ENCODE data around the gene BCOR.

BCOR gene

DNA sequence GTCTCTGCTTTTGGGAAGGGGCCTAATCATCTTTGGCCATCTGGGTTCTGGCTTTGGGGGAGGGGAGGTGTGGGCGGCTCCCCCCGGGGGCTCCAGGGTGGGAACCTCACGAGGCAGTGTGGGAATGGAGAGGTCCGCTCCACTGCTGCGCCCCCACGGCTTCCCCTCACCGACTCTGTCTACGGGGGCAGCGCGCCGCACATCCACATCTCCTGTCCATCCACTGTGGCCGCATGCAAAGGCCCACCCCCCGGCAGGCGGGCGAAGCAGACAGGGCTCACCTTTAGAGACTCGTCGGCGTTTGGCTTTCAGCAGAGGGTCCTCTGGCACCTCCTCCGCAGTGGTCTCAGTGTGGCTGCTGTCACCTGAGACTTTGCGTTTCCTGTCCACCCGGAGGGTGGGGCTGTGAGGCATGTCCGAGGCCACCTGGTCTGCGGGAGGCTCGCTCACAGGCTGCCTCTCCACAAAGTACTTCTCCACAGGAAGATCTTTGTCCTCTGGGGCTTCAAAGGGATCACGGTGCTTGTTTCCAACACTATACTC is 33.6 kb downstream of the BCOR start:
- no peak for DNase-seq (ENCODE audit: low read depth, low spot score)
- TF ChIP-seq, protein P1, sequence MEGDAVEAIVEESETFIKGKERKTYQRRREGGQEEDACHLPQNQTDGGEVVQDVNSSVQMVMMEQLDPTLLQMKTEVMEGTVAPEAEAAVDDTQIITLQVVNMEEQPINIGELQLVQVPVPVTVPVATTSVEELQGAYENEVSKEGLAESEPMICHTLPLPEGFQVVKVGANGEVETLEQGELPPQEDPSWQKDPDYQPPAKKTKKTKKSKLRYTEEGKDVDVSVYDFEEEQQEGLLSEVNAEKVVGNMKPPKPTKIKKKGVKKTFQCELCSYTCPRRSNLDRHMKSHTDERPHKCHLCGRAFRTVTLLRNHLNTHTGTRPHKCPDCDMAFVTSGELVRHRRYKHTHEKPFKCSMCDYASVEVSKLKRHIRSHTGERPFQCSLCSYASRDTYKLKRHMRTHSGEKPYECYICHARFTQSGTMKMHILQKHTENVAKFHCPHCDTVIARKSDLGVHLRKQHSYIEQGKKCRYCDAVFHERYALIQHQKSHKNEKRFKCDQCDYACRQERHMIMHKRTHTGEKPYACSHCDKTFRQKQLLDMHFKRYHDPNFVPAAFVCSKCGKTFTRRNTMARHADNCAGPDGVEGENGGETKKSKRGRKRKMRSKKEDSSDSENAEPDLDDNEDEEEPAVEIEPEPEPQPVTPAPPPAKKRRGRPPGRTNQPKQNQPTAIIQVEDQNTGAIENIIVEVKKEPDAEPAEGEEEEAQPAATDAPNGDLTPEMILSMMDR (IDR thresholded peaks at IDR 0.05; ENCODE audit: low read depth, low read length) = no peak
- no peak overlapping the region for H3K4me3 ChIP-seq (ENCODE audit: low read depth, low read length)
- in situ Hi-C loops (cut with HindIII; ENCODE audit: low sequenced_read_pairs) = no loop called here

DNA sequence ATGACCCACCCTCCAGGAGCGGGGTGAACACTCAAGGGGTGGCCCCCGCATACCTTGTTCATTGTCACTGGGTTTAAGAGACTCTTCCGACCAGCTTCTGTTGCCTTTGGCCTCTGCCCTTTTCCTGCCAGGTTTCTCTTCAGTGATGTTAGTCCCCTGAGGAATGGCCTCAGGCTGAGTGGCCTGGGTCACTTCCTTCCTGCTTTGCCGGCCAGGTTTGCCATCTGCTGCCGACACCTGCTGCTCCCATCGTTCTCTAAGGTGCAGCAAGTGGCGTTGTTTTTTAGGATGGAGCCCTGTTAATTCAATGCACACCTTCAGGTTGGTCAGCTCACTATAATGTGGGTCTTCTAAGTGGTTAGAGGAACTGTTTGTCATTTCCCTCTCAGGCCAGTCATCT is 34.2 kb downstream of the BCOR start:
- TF ChIP-seq, protein P1 (IDR thresholded peaks at IDR 0.05; ENCODE audit: low read depth, low read length) = no peak
- H3K4me3 ChIP-seq (ENCODE audit: low read depth, low read length) = no peak overlapping the region
- no peak for DNase-seq (ENCODE audit: low read depth, low spot score)
- in situ Hi-C loops (cut with HindIII; ENCODE audit: low sequenced_read_pairs) = no loop called here

DNA sequence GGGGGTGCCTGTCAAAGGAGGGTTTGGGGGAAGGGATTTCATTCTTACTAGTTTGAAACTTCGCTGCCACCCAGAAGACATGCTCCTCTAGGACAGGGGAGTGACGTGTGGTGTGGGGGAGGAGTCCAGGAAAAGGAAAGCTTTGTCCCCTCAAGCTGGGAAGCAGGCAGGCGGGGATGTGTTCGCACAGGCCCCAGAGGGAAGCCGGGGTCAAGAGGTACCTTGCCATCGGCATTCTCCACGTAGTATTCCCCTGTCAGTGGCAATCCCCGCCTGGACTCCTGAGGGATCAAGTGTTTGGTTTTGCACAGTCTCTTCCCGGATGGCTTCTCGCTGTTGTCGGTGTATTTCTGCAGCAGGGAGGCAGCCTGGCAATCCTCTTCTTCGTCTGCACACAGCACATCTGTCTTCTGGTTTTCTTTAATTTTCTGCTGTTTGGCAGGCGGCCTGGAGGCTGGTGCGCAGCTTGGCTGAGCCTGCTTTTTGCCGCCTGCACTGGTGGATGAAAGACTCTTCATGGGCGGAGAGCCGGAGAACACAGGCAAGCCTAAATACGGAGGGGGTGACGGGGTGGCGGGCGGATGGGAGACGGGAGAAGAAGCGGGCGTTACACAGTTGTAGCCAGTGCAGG is 35.1 kb downstream of the BCOR start:
- no peak for DNase-seq (ENCODE audit: low read depth, low spot score)
- no peak overlapping the region for H3K4me3 ChIP-seq (ENCODE audit: low read depth, low read length)
- TF ChIP-seq, protein P1 (IDR thresholded peaks at IDR 0.05; ENCODE audit: low read depth, low read length) = no peak
- in situ Hi-C loops (cut with HindIII; ENCODE audit: low sequenced_read_pairs) = no loop called here

DNA sequence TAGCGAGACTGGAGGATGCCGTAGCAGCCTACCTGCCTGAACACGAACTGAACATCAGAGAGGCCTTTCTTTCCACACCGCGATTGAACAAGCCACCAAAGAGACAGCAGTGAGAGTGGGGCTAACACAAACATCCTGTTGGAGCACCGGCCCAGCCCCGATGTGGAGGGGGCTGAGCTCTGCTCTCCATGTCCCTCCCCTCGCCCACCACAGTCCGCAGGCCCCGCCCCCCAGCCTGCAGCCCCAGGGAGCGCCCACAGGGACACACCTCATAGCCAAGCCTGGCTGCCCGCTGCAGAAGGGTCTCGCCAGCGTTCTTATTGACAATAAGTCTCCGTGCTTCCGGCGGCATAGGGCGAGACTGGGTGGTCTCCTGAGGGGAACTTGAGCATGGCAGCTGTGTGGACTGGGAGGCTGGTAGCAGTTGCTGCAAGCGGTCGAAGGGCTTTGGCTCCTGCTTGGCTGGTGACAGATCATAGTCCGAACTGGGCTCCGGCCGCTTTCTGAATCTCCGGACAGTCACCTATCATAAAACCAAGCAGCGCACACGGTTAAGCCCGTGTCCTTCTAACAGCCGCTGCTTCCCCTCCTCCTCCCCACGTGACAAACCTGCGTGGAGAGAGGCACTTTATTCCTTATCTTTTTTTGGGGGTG is 35.8 kb downstream of the BCOR start:
- TF ChIP-seq, protein P1 (IDR thresholded peaks at IDR 0.05; ENCODE audit: low read depth, low read length) = no peak
- in situ Hi-C loops (cut with HindIII; ENCODE audit: low sequenced_read_pairs) = no loop called here
- no peak overlapping the region for H3K4me3 ChIP-seq (ENCODE audit: low read depth, low read length)
- no peak for DNase-seq (ENCODE audit: low read depth, low spot score)

DNA sequence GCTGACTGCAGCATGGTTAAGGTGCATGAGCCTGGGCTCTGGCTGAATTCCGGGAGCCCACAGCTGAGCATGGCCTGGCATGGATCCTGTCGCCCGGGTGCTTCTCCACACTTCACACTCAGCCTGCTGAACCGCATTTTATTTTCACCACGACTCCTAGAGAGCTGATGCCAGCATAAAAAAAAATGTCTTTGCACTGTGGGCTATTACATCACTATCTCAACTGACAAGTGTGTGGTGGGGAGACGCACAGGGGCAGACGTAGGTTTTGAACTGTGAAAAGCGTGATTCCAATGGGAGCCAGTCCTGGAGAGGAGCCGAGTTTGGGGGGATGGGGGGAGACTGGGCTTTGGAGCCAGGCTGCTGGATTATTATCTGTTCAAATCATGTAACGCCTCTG is 36.8 kb downstream of the BCOR start:
- DNase-seq (ENCODE audit: low read depth, low spot score) = no peak
- in situ Hi-C loops (cut with HindIII; ENCODE audit: low sequenced_read_pairs) = no loop called here
- TF ChIP-seq, protein P1 (IDR thresholded peaks at IDR 0.05; ENCODE audit: low read depth, low read length) = no peak
- H3K4me3 ChIP-seq (ENCODE audit: low read depth, low read length) = no peak overlapping the region

DNA sequence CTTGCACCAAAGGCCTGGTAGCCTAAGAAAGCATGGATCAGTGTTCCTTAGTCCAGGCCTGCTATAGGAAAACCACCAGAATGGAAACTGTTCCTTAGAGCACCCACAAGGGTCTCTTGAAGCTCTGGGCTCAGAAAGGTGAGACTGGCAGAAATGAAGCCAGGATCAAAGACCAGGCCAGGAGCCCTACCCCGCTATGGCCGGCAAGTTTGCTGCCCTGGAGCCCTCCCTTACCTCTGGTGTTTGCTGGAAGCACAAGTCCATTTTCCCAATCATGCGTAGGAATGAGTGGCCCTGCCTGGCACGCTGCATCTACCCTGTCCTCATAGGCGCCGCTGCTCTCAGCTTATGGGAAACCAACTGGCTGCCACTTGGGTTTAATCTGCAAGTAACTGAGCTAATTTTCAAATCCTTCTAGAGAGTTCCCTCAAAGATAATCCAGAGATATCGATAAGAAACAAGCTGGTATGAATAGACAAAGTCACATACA is 37.4 kb downstream of the BCOR start:
- no peak for DNase-seq (ENCODE audit: low read depth, low spot score)
- no peak overlapping the region for H3K4me3 ChIP-seq (ENCODE audit: low read depth, low read length)
- TF ChIP-seq, protein P1 (IDR thresholded peaks at IDR 0.05; ENCODE audit: low read depth, low read length) = no peak
- in situ Hi-C loops (cut with HindIII; ENCODE audit: low sequenced_read_pairs) = no loop called here

Data from astrocyte of the spinal cord (primary cell).